AG09319 (cell line): ENCODE data around the gene VWCE.

ENCODE experiments used
- DNase-seq: peaks from one replicate; pipeline ENCODE4 v3.0.0-alpha.2; 2010; ENCODE audit warnings: low read depth; ENCODE audit errors: extremely low read depth
- CTCF ChIP-seq: IDR thresholded peaks from 2 replicates; pipeline ENCODE4 v1.5.1; 2011; ENCODE audit warnings: low read depth, mild to moderate bottlenecking, inconsistent platforms, low read length, moderate library complexity

VWCE gene

DNA sequence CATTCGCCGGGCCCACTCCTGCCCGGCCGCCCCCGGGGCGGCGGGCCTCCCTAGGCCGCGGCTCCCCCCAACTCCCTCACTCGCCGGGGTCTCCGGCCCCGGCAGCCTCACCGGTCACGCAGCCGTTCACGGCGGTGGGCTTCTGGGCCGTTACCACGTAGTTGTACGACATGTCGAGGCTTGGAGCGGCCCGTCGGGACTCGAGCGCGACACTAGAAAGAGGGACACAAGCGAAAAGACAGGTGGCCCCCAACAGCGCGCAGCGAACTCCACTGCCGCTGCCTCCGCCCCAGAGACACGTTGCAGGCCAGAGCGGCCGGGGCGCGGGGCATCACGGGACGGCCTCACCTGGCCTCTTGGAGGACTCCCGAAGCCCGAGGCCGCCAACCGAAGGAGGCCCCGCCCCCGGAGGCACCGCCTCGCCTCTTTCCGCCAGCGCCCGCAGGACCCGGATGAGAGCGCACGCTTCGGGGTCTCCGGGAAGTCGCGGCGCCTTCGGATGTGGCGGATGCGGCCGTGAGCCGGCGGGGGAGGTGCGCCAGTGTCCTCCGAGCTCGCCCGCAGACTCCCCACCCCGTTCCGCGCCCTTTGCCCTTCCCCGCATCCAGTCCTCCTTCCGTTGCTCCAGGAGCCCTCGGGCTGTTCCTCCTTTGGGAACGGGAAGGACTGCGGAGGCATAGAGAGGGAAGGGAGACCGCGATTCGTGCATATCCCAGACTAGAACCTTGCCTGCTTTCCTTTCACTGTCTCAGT, 37.9 kb upstream of the VWCE start, which contains the start of the genes DDB1 and TKFC:
Gene DDB1 (minus strand): TSS at position 309 of the 753 bp plus-strand sequence. CDS start 137 bp downstream, at position 172.
Gene TKFC (plus strand): TSS at position 432 of the 753 bp plus-strand sequence. CDS start 1,501 bp downstream, outside the sequence.
- DNase-seq, result peak; percentile 65
- no peak for TF ChIP-seq CTCF

DNA sequence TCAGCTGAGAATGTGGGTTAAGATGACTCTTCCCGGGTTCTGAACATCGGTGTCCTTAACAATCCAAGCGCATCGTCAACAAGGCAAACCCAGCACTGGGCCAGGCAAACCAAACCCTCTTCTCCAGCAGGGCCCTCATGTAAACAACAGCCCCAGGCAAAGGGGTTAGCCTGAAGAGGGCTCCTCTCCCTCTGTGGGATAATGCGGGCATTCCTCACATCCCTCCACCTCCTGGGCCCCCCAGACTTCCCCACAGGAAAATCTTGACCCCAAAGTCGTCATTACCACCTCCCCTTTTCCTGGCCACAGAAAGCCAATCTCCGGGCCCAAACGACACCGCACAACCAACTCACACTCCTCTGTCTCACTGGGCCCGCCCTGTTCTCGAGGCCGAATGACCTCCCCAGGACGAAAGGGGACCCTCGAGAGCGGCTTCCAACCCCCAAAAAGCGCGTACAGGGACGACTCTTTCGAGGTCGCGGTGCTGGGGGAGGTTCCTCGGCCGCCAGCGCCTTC, 37.2 kb upstream of the VWCE start:
- DNase-seq, result no peak
- no peak; the same call in none of the 2 replicates for TF ChIP-seq CTCF

GRCh38 chr11:61331651-61332050, 36.5 kb upstream of the VWCE start:
- no peak for TF ChIP-seq CTCF

GRCh38 chr11:61329871-61330270, 34.8 kb upstream of the VWCE start:
- DNase-seq, result no peak
- TF ChIP-seq CTCF, result no peak

More at GRCh38 chr11:61331651-61332050, 36.5 kb upstream of the VWCE start:
- DNase-seq, result no peak

- no peak for DNase-seq
- TF ChIP-seq CTCF, result no peak
These were observed 33.2 kb upstream of the VWCE start for GRCh38 chr11:61328351-61328750.

GRCh38 chr11:61327669-61328071, 32.6 kb upstream of the VWCE start:
- no peak for DNase-seq
- TF ChIP-seq CTCF, result no peak
